GM20431 (cell line): ENCODE results near the gene MARCHF10.

ENCODE experiments used
- in situ Hi-C: fragments of 300-500 bp; cut with MseI, MboI; formaldehyde crosslinking; loops from one replicate; pipeline ENCODE4 v1.15.0; 2020; ENCODE audit warnings: low sequenced_read_pairs; ENCODE audit not compliant: unreplicated experiment

The MARCHF10 gene

DNA sequence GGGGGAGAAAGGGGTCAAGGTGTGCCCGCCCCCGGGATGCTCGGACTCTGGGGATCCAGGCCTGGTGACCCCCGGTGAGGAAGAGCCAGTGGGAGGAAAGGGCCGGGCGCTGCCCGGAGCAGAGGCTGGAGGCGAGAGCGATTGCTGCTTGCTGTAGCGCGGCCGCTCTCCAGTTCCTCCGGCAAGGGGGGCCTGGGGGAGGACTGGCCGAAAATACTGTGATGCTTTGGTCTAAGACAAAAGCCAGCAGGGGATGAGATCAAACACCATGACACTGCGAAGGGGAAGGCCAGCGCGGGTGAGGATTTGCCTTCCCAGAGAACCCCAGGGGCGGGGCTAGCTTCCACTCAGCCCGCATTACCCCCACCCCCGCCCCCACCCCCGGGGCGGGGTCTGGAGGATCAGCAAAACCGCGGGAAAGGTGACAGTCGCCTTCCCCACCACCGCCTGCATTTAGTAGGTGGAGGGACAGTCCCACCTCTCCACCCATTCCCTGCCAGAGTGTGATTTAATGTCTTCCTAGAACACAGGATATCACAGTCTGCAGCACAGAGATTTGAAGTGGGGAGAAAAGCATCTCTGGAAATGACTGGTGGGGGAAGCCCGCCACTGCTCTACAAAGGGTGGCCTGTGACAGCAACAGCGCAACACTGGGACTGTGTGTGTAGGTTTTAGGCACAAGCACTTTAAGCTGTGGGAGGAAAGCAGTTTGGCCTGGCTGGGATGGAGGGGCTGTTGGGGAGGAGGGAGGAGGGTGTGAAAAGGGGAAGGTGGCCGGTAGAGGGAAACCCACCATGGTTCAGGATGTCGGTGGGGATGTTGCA, 154.9 kb downstream of the MARCHF10 start:
- in situ Hi-C loops: no loop called here

DNA sequence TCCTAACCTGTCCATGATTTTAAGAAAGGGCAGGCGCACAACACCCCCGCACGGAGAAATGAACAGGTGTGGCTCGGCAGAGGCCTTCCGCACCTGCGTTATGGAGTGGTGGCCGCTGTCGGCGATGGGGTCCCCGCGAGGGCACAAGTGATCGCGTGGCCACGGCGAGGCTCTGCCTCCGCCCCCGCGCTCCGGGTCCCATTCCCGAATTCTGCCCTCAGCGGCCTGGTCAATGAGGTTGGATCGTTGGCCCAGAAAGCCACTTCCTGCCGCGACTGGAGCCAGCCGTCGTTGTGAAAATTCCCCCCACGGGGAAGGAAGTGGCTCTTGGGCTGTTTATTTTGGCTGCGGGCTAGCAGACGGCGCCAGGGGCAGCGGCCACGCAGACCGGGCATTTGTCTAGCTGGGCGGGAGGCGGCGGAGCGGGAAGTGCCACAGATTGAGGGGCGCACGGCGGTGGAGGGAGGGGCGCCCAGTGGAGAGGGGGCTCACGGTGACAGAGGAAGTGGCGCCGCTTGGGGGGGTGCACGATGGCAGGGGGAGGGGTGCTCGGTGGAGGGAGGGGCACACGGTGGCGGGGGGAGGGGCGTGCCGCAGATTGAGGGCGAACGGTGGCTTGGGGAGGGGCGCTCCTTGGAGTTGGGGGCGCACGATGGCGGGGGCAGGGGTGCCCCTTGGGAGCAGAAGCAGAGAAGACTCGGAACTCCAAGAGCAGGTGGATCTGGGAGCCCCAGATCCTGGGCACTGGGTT, 155.7 kb downstream of the MARCHF10 start:
- in situ Hi-C loops: no loop called here
